GM20431 (cell line): ENCODE results near the gene MASP1.

Experiments
- in situ Hi-C: fragments of 300-500 bp; cut with MseI, MboI; formaldehyde crosslinking; loops from one replicate; pipeline ENCODE4 v1.15.0; 2020; ENCODE audit warnings: low sequenced_read_pairs; ENCODE audit not compliant: unreplicated experiment

Gene MASP1

DNA sequence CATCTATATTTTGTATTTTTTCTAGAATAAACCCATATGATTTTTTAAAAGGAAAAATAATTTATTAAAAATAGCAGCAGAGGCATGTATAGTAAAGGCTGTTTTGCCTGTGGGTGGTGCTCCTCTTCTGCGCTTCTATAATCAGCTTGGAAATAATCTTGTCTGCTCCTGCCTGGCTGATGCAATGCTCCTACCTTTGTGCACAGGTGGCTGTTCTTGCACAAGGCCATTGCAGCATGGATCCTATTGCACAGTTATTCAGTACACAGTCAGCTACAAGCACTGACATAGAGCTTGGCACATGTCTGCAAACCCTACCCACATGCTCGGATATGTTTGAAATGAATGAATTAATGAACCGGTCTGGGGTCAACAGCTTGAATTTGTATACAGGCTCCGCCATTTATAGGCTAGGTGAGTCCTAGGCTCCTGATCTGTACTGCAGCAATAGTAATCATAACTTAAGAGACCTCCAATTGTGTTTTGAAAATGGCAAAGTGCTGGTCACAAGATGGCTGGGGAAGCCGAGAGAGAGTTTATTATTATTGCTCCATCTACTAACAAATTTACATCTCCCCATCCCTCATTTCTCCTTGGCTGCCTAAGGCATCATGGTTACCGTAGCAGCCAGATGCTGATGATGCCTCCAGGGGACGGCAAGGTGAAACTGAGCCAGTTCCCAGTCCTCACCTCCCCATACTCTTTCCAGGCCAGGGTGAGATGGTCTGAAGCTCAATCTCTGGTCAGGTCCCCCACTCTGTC lies 94.8 kb downstream of the MASP1 start:
- in situ Hi-C loops, result no loop called here

DNA sequence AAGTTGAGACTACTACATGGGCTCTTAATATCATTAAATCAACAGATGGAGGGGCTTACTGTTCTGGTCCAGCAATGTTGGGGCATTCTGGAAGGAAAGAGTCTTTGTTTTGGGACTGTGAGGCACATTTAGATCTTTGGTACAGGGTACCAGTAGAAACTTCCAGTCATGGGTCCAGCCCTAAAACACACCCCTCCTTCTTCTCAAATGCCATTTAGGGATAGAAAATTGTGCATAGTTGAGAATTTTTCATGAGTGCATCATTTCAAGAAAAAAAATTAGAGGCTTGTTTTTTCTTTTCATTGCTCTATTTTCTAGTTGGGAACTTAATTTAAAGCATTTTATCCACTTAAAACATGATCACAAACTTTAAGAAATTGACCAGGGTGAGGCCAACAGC lies 98.4 kb downstream of the MASP1 start:
- in situ Hi-C loops, result no loop called here

DNA sequence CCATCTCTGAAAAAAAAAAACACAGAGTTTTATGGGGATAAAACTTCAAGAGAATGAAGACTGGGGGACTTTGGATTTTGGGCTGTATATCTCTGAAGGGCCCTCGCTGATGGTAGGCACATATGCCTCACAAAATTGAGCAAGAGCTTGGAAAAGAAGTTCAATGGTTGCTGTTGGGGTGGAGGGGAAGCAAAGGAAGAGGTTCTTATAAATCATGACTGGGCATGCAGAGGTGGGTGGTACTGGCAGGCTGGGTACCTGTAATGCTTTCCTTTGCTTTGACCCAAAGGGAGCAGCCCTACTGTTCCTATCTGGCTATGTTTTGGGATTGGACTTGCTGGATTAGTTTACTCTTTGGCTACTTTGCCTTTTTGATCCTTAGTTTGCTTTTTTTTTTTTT lies 100.3 kb downstream of the MASP1 start:
- in situ Hi-C loops, result no loop called here

DNA sequence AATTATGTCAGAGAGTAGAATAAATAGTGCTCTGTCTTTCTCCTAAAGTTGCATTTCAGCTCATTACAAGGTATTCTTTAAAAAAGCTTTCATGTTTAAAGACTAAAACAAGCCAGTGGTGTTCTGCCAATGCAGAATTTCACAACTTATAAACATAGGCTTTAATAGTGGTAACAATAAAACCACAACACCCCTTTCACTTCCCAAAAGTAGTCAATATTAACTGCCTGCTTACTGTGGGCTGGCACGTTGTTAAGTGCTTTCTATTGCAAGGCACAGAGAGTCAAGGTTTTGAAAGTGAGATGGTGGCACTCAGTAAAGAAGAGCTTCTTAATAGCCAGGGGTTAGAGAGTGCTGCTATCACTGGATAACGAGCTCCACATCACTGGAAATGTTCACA lies 102.6 kb downstream of the MASP1 start:
- in situ Hi-C loops, result no loop called here

DNA sequence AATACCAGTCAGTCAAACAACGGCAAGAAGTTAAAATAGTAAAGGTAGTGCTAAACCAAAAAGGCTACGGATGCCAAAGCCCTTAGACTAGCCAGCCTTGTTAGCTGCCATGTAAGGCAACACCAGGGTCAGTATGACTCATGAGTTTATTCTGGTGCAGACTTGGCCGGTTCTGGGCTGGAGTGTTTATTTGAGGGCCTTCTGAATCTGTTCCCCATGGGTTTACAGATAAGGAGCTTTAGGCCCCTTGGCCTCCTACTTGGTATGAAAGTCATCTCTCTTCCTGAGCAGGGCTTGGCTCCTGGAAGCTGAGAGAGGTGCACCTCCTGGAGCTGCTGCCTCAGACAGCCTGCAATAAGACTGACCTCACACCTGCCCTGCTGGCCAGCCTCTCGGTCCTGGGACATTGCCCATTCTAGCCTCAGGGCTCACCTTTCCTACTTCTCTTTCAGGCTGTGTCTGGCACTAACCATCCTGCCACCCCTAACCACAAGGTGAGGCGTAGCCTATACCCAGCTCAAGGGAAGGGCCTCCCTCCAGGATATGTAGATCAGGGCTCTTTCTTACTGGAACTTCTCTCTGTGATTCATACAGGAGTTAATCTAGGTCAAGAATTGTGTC lies 104.6 kb downstream of the MASP1 start:
- in situ Hi-C loops, result no loop called here

DNA sequence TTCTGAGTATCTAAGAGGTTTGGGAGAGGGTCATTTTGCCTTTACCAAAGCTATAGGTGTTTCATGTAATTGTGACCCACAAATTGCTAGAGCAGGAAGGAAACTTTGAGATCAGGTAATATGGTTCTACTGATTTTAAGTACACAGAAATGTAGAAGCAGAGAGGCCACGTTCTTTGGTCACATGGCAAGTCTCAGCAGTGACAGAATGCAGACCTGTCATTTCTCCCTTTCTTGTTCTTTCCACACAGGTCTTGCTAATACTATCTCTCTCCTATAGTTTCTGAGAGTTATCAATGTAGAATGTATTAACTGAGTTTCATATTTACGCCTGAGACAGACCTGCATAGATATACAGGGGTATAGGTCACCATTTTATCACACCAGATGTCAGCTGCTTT lies 105.2 kb downstream of the MASP1 start:
- in situ Hi-C loops, result no loop called here

DNA sequence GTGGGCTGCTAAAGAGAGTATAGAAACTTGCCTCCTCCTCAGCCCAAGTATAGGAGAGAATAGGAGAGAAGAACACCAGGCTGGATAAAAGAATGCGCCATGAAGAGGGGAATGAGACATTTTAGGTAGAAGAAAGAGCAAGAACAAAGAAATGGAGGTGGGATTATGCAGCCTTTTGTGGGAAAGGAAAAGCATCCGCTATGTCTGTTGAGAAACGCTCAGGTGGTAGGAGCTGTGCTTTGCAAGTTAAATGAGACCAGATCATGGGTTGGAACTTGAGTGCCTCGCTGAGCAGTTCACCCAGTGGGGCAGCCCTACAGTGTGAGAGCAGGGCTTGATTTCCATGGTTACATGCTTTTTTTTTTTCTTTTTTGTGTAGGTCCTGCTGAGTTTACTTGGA lies 105.8 kb downstream of the MASP1 start:
- in situ Hi-C loops, result no loop called here
